NT2/D1 (cell line): ENCODE measurements around the gene IL32.
"Not testable (repeated sequence)": the region's sequence is repeated elsewhere in the genome, so short reads cannot be mapped to it uniquely, and the experiment has no call there.

Source experiments
- DNase-seq: peaks from one replicate; pipeline ENCODE4 v3.0.0-alpha.2; 2011; ENCODE audit warnings: low read depth, low spot score
- H3K27me3 ChIP-seq: 2 replicates; pipeline ENCODE4 v1.6.0; 2011; ENCODE audit warnings: mild to moderate bottlenecking; ENCODE audit not compliant: insufficient read length, insufficient read depth
- H3K36me3 ChIP-seq: 2 replicates; pipeline ENCODE4 v1.6.1; 2011; ENCODE audit warnings: mild to moderate bottlenecking, low read length, mixed read lengths; ENCODE audit not compliant: insufficient read depth, insufficient read length
- H3K4me1 ChIP-seq: 2 replicates; pipeline ENCODE4 v1.5.1; 2011; ENCODE audit not compliant: insufficient read depth, insufficient read length
- H3K4me3 ChIP-seq: 2 replicates; pipeline ENCODE4 v1.5.1; 2011; ENCODE audit warnings: low read depth; ENCODE audit not compliant: insufficient read length
- H3K9ac ChIP-seq: 2 replicates; pipeline ENCODE4 v1.6.0; 2011; ENCODE audit warnings: low read depth; ENCODE audit not compliant: insufficient read length
- H3K9me3 ChIP-seq: 2 replicates; pipeline ENCODE4 v1.5.1; 2011; ENCODE audit warnings: mild to moderate bottlenecking, low read length; ENCODE audit not compliant: insufficient read depth
- SUZ12 ChIP-seq: IDR thresholded peaks from 2 replicates; pipeline ENCODE4 v1.6.1; 2011; ENCODE audit not compliant: insufficient read length, insufficient read depth; ENCODE audit errors: extremely low read depth
- YY1 ChIP-seq: IDR thresholded peaks from 2 replicates; pipeline ENCODE4 v1.6.1; 2011; ENCODE audit not compliant: insufficient read length, insufficient read depth
- ZNF274 ChIP-seq: IDR thresholded peaks from 2 replicates; pipeline ENCODE4 v1.6.1; 2011; ENCODE audit warnings: mild to moderate bottlenecking, low read depth, low read length

Gene IL32

DNA sequence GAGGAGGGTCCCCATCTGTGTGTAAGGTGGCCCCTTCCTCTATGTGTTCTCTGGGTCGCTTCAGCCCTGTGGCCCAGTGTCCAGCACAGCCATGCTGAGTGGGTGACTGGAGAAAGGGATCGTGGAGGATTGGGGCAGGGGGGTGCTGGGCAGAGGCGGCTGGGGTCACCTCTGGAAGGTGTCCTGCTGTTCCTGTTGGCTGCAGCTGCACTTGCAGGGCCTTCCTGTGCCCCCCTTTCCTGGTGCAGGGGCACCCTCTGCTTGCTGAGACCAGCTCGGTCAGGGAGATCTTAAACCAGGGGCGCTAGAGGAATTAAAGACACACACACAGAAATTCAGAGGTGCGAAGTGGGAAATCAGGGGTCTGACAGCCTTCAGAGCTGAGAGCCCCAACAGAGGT is 11.1 kb downstream of the IL32 start:
- Histone ChIP-seq H3K4me3 (no peak overlapping the region), H3K9me3 (0 out of 2 replicates have a peak, but pooled peaks cover 4% of the 10 kb centered on the region), H3K9ac (no peak overlapping the region), H3K36me3 (no peaks in the 10 kb centered on the region), H3K4me1 (peaks cover 12% of the 10 kb centered on the region), H3K27me3 (peaks cover 6% of the 10 kb centered on the region)
- DNase-seq = no peak
- TF ChIP-seq YY1 = no peak
- no peak for TF ChIP-seq SUZ12
- no peak for TF ChIP-seq ZNF274

DNA sequence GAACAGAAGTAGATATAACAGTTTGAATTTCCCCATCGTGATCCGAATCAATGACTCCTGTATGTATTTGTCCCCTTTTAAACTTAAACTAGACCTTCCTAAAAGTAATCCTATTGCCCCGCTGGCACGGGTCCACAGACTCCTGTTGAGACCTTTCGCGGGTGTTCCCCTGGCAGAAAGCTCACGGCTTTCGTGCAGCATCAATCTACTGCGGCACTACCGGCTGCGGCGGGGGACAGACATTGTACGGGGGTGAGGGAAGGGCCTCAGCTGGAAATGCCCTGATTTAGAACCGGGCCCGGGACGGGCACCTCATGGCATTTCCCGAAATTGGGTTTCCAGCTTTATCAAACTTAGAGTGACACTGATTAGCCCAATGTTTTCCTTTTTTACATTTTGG is 14.6 kb downstream of the IL32 start:
- TF ChIP-seq ZNF274 = no peak
- DNase-seq = no peak
- Histone ChIP-seq H3K9ac (no peak overlapping the region), H3K4me3 (no peak overlapping the region), H3K36me3 (no peaks in the 10 kb centered on the region), H3K27me3 (no peaks in the 10 kb centered on the region), H3K4me1 (peaks cover 13% of the 10 kb centered on the region), H3K9me3 (0 out of 2 replicates have a peak, but pooled peaks cover 4% of the 10 kb centered on the region)

DNA sequence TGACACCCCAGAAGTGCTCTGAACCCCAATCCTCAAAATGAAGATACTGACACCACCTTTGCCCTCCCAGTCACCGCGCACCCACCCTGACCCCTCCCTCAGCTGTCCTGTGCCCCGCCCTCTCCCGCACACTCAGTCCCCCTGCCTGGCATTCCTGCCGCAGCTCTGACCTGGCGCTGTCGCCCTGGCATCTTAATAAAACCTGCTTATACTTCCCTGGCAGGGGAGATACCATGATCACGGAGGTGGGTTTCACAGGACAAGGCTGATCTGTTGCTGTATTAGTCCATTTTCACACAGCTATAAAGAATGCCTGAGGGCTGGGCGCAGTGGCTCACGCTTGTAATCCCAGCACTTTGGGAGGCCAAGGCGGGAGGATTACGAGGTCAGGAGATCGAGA is 16.5 kb downstream of the IL32 start:
- H3K36me3 ChIP-seq, H3K9ac ChIP-seq, H3K9me3 ChIP-seq, DNase-seq, H3K27me3 ChIP-seq, H3K4me1 ChIP-seq, H3K4me3 ChIP-seq: not testable (repeated sequence)

DNA sequence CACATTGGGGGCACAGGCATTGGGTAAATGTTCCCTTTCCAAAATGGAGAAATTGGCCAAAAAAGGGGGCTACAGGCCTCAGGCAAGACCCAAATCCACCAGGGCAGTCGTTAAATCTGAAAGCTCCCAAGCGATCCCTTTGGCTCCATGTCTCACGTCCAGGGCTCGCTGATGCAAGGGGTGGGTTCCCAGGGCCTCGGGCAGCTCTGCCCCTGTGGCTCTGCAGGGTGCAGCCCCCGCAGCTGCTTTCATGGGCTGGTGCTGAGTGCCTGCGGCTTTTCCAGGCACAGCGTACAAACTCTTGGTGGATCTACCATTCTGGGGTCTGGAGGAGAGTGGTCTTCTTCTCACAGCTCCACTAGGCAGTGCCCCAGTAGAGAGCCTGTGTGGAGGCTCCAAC is 18.0 kb downstream of the IL32 start:
- H3K9me3 ChIP-seq, H3K4me3 ChIP-seq, DNase-seq: not testable (repeated sequence)

DNA sequence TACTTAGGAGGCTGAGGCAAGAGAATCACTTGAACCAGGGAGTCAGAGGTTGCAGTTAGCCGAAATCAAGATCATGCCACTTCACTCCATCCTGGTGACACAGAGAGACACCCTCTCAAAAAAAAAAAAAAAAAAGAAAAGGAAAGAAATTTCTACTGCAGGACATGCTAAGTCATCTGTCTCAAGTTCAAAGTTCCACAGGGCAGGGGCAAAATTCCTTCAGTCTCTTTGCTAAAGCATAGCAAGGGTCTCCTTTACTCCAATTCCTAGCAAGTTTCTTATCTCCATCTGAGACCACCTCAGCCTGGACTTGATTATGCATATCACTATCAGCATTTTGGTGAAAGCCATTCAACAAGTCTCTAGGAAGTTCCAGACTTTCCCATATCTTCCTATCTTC is 19.1 kb downstream of the IL32 start:
- Histone ChIP-seq H3K4me3 (no peak overlapping the region), H3K27me3 (no peaks in the 10 kb centered on the region), H3K36me3 (peaks cover 14% of the 10 kb centered on the region), H3K4me1 (peaks cover 27% of the 10 kb centered on the region), H3K9ac (no peak overlapping the region), H3K9me3 (0 out of 2 replicates have a peak, but pooled peaks cover 4% of the 10 kb centered on the region)
- TF ChIP-seq SUZ12 = no peak
- TF ChIP-seq ZNF274 = no peak
- no peak for TF ChIP-seq YY1
- no peak for DNase-seq

More for the DNA sequence above, 18.0 kb downstream of the IL32 start:
- H3K27me3 ChIP-seq, H3K36me3 ChIP-seq, H3K9ac ChIP-seq: not testable (repeated sequence)
- H3K4me1 ChIP-seq = peaks cover 18% of the 10 kb centered on the region

DNA sequence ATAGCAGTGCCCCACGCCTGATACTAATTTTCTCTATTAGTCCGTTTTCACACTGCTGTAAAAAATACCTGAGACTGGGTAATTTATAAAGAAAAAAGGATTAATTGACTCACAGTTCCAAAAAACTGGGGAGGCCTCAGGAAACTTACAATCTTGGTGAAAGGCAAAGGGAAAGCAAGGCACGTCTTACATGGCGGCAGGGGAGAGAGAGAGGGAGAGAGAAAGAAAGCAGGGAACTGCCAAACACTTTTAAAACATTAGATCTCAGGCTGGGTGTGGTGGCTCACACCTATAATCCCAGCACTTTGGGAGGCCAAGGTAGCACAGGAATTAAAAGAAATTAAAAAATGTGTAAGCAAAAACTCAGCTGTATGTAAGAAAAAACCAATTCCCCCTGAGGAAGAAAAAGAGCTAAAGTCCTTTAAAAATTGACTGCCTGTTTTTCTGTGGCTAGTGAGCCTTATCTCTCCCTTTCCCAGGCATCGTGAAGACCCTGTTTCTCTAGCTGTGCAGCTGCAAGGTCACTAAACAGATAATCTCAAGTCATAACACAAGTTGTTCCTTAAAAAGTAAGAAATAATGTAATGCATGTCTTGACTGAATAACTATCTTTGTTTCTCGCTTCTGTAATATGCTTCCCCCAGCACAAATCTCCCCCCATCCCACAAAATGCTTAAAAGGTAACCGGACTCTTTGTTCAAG is 19.7 kb downstream of the IL32 start:
- TF ChIP-seq SUZ12 (no peak), ZNF274 (no peak), YY1 (no peak)

DNA sequence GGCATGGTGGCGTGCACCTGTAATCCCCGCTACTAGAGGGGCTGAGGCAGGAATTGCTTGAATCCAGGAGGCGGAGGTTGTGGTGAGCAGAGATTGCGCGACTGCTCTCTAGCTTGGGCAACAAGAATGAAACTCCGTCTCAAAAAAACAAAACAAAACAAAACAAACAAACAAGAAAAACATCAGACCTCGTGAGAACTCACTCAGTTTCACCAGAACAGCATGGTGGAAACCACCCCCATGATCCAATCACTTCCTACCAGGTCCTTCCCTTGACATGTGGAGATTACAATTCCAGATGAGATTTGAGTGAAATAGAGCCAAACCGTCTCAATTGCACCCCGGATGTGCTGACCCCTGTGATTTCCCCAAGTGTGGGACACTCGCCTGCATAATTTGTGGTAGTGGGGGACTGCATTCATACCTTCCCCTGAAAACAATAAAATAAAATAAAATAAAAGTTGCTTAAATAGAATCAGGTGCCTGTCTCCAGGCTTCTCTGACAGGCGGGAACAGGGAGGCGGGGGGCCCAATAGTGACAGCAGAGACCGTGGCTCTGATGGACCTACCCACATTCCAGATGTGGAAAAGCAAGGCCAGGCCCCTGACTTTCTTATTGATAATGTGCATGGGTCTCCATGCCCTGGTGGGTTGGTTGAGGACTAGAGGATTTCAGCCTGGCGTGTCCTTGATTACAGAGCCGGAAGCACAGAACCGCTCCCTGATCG is 20.6 kb downstream of the IL32 start:
- TF ChIP-seq SUZ12 (no peak), ZNF274 (no peak), YY1 (no peak)

More for the DNA sequence above, 19.7 kb downstream of the IL32 start:
- H3K27me3 ChIP-seq = no peaks in the 10 kb centered on the region
- H3K9me3 ChIP-seq = 0 out of 2 replicates have a peak, but pooled peaks cover 4% of the 10 kb centered on the region
- no peak overlapping the region for H3K4me3 ChIP-seq
- no peak overlapping the region for H3K9ac ChIP-seq
- H3K4me1 ChIP-seq = peaks cover 27% of the 10 kb centered on the region
- peaks cover 20% of the 10 kb centered on the region for H3K36me3 ChIP-seq
- DNase-seq = no peak

More for the DNA sequence above, 20.6 kb downstream of the IL32 start:
- H3K9ac ChIP-seq = no peak overlapping the region
- no peak for DNase-seq
- H3K4me3 ChIP-seq = no peak overlapping the region
- H3K36me3 ChIP-seq = peaks cover 24% of the 10 kb centered on the region
- 0 out of 2 replicates have a peak, but pooled peaks cover 2% of the 10 kb centered on the region for H3K9me3 ChIP-seq
- H3K27me3 ChIP-seq = no peaks in the 10 kb centered on the region
- peaks cover 27% of the 10 kb centered on the region for H3K4me1 ChIP-seq
